IMR-90 (cell line): ENCODE measurements around the gene MLLT10. TPM values are rescaled to one million over a fixed set of nuclear protein-coding genes. Genes with fewer than 3 reads are reported as not detected.

Experiments used
- ATAC-seq: fragments of 200-7000 bp; cut with Tn5 transposase; 2 replicates; pipeline ENCODE4 v1.9.1; 2020; ENCODE audit warnings: low read depth, mild to moderate bottlenecking, moderate library complexity
- BruUV-seq: library from RNA; stranded (reverse); fragments of 400-500 nt; replicated peaks from 2 replicates; lab custom pipeline; 2021; lab: Mats Ljungman, UMichigan
- CTCF ChIA-PET: fragments of 300-600 bp; formaldehyde crosslinking; extraction: SDS; loops from one replicate; lab custom pipeline; 2021; ENCODE audit warnings: antibody characterized with exemption; lab: Yijun Ruan, JAX
- POLR2A ChIA-PET: fragments of 300-600 bp; sonication (Branson Sonifier 250); formaldehyde crosslinking; loops from one replicate; lab custom pipeline; 2022; ENCODE audit warnings: antibody characterized with exemption; ENCODE audit not compliant: unreplicated experiment; lab: Charles Lee
- DNase-seq: peaks from one replicate; pipeline ENCODE4 v3.0.0; 2013
- H2AFZ ChIP-seq: replicated peaks from 2 replicates; pipeline ENCODE3; 2013; ENCODE audit warnings: low read length, mild to moderate bottlenecking; ENCODE audit not compliant: poor library complexity
- H2AK5ac ChIP-seq: 2 replicates; pipeline ENCODE4 v1.6.1; 2013; ENCODE audit warnings: low read depth, low read length, inconsistent platforms
- H2AK9ac ChIP-seq: replicated peaks from 2 replicates; pipeline ENCODE3; 2013; ENCODE audit warnings: mild to moderate bottlenecking, low read depth, low read length, moderate library complexity; ENCODE audit not compliant: poor library complexity
- H2BK120ac ChIP-seq: 2 replicates; pipeline ENCODE4 v1.6.1; 2013; ENCODE audit warnings: low read depth, low read length, inconsistent platforms
- H2BK15ac ChIP-seq: 3 replicates; pipeline ENCODE4 v1.6.1; 2013; ENCODE audit warnings: low read depth, low read length, inconsistent platforms
- H2BK20ac ChIP-seq: 2 replicates; pipeline ENCODE4 v1.6.1; 2013; ENCODE audit warnings: low read depth, mild to moderate bottlenecking, inconsistent platforms, low read length, moderate library complexity
- H2BK5ac ChIP-seq: 2 replicates; pipeline ENCODE4 v1.6.1; 2013; ENCODE audit warnings: mild to moderate bottlenecking, low read depth, low read length, inconsistent platforms; ENCODE audit not compliant: poor library complexity, severe bottlenecking
- H3K14ac ChIP-seq: replicated peaks from 2 replicates; pipeline ENCODE4 v1.6.1; 2013; ENCODE audit warnings: low read depth, low read length, inconsistent platforms
- H3K18ac ChIP-seq: 2 replicates; pipeline ENCODE4 v1.6.1; 2013; ENCODE audit warnings: low read depth, low read length, control low read depth
- H3K23ac ChIP-seq: 2 replicates; pipeline ENCODE4 v1.6.1; 2013; ENCODE audit warnings: low read depth, low read length, inconsistent platforms
- H3K27ac ChIP-seq: 2 replicates; pipeline ENCODE4 v1.5.1; 2013; ENCODE audit warnings: mild to moderate bottlenecking, control low read depth, low read length; ENCODE audit not compliant: insufficient read depth
- H3K27me3 ChIP-seq: 2 replicates; pipeline ENCODE4 v1.6.1; 2013; ENCODE audit warnings: low read length; ENCODE audit not compliant: control insufficient read depth, insufficient read depth
- H3K36me3 ChIP-seq: 2 replicates; pipeline ENCODE4 v1.6.1; 2013; ENCODE audit warnings: low read length, mixed read lengths; ENCODE audit not compliant: control insufficient read depth, insufficient read depth
- H3K4ac ChIP-seq: 2 replicates; pipeline ENCODE4 v1.6.1; 2013; ENCODE audit warnings: low read depth, low read length, inconsistent platforms
- H3K4me1 ChIP-seq: 2 replicates; pipeline ENCODE4 v1.6.1; 2013; ENCODE audit warnings: low read length, mixed read lengths; ENCODE audit not compliant: control insufficient read depth, insufficient read depth
- H3K4me2 ChIP-seq: 2 replicates; pipeline ENCODE4 v1.6.1; 2013; ENCODE audit warnings: low read depth, mild to moderate bottlenecking, control low read depth, low read length, moderate library complexity
- H3K4me3 ChIP-seq: 2 replicates; pipeline ENCODE4 v1.5.1; 2013; ENCODE audit warnings: low read depth, mild to moderate bottlenecking, control low read depth, low read length, moderate library complexity; ENCODE audit not compliant: insufficient read depth
- H3K56ac ChIP-seq: 2 replicates; pipeline ENCODE4 v1.6.1; 2013; ENCODE audit warnings: low read length, inconsistent platforms; ENCODE audit not compliant: insufficient read depth; ENCODE audit errors: extremely low read depth
- H3K79me1 ChIP-seq, 2 experiments: 2 replicates each; pipeline ENCODE4 v1.6.1; 2013; ENCODE audit warnings: low read length in 2 of 2, inconsistent platforms in 1 of 2, low read depth in 1 of 2
- H3K9ac ChIP-seq: 2 replicates; pipeline ENCODE4 v1.6.1; 2013; ENCODE audit warnings: low read depth, low read length, control low read depth
- H3K9me1 ChIP-seq: 2 replicates; pipeline ENCODE4 v1.6.1; 2013; ENCODE audit warnings: low read length, inconsistent platforms; ENCODE audit not compliant: insufficient read depth
- H3K9me3 ChIP-seq: 2 replicates; pipeline ENCODE4 v1.6.1; 2013; ENCODE audit warnings: low read length; ENCODE audit not compliant: control insufficient read depth, insufficient read depth
- H4K20me1 ChIP-seq: 2 replicates; pipeline ENCODE4 v1.6.1; 2013; ENCODE audit warnings: low read length, inconsistent platforms; ENCODE audit not compliant: insufficient read depth
- H4K5ac ChIP-seq: 2 replicates; pipeline ENCODE4 v1.6.1; 2013; ENCODE audit warnings: mild to moderate bottlenecking, low read depth, low read length, control low read depth
- H4K8ac ChIP-seq, 2 experiments: 2 replicates each; pipeline ENCODE4 v1.6.1; 2013; ENCODE audit warnings: low read depth in 2 of 2, low read length in 2 of 2, control low read depth in 1 of 2, inconsistent platforms in 1 of 2
- H4K91ac ChIP-seq: 2 replicates; pipeline ENCODE4 v1.6.1; 2013; ENCODE audit warnings: low read depth, low read length, inconsistent platforms; ENCODE audit not compliant: insufficient read depth
- CEBPB ChIP-seq: IDR thresholded peaks from 2 replicates; pipeline ENCODE4 v1.6.1; 2012; ENCODE audit warnings: low read depth, low read length, improper control_type of control experiment
- MAZ ChIP-seq: IDR thresholded peaks from 2 replicates; pipeline ENCODE4 v1.6.1; 2012; ENCODE audit warnings: low read depth, mild to moderate bottlenecking, low read length, improper control_type of control experiment, moderate library complexity, borderline replicate concordance
- SMC3 ChIP-seq: fragments of 150-350 bp; IDR thresholded peaks from 2 replicates; pipeline ENCODE4 v1.6.1; 2016; ENCODE audit warnings: low read depth, mild to moderate bottlenecking, antibody characterized with exemption, low read length, moderate library complexity
- WGBS, 2 experiments: methylation state at CpG; one replicate each; pipeline versions ENCODE4 v1.1.5 to v1.1.7; 2013; ENCODE audit warnings: missing lambda C conversion rate in 2 of 2; ENCODE audit not compliant: insufficient read length in 1 of 2; ENCODE audit errors: extremely low coverage in 2 of 2; 5-methylcytosine and 5-hydroxymethylcytosine counted together
- dilution Hi-C: fragments of 300-500 bp; cut with HindIII; formaldehyde crosslinking; loops from one replicate; pipeline ENCODE4 v1.14.3; 2018; ENCODE audit warnings: low sequenced_read_pairs; ENCODE audit not compliant: unreplicated experiment
- in situ Hi-C: fragments of 300-500 bp; cut with MboI; formaldehyde crosslinking; loops from 3 replicates; pipeline ENCODE4 v1.14.3; 2019; ENCODE audit warnings: low sequenced_read_pairs, inconsistent platforms, mixed read lengths
- intact Hi-C: fragments of 100-400 bp; cut with micrococcal nuclease; formaldehyde crosslinking; loops from 2 replicates; pipeline ENCODE4 v1.10.0; 2022
- polyA plus RNA-seq, 3 experiments: library from polyadenylated mRNA; depleted of rRNA; stranded (reverse); fragments of >200 nt; gene quantifications; 2 replicates each; pipeline ENCODE4 v1.2.3, GENCODE V29; 2012; ENCODE audit warnings: low replicate concordance in 1 of 3
- total RNA-seq: library from RNA; depleted of rRNA; stranded (reverse); fragments of >200 nt; gene quantifications from 2 replicates; pipeline ENCODE4 v1.2.3, GENCODE V29; 2012
- TF ChIP-seq, protein P1 (sequence below): fragments of 150-350 bp; IDR thresholded peaks from 2 replicates; pipeline ENCODE4 v1.6.1; 2017; ENCODE audit warnings: mild to moderate bottlenecking, antibody characterized with exemption, low read length, low read depth

The MLLT10 gene
- total and polyA plus RNA-seq, 2 of the 4 experiments (the other 2 are of a cell fraction): 22.5 to 29.0 TPM

DNA sequence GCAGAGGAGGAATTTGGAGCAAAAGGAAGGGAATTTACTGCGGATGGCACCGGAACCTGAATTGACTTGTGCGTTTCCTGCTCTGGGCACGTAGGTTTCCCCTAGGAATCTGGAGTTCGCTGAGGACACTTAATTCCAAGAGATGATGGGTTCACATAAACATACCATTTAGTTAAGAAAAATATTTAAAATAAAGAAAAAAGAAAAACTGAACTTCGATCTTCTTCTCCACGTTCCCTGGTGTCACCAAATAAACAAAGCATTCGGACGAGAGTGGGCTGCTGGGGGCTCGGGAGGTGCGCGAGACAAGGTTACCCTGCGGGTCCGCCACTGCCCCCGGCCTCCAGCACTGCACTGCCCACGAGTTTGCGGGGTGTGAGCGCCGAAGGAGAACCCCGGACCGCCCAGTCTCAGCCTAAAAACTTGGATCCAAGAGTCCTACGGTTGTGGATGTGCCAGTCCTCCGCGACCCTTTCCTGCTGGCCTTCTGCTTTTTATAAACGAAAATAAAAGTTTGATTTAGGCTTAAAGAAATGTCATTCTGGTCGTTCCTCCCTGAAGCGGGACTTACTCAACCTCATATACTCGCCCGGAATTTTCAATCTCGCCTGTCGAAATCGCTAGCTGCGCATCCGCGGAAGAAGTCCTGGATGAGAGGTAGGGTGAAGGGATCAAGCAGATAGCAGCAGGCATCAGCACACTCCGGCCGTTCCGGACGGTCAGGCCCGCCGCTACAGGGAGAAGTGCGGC is 38.9 kb upstream of the MLLT10 start:
- Histone ChIP-seq H3K9ac (peak overlapping the region; percentile 78), H3K14ac (peak overlapping the region; percentile 70; the same call in 1 of the 2 replicates), H4K8ac (peak overlapping the region in 1 of 2 experiments; percentile 25; a peak in 1 of 4 replicates), H2AFZ (peak overlapping the region; percentile 95), H2AK5ac (no peak overlapping the region), H3K27ac (peak overlapping the region; percentile 48; the same call in 1 of the 2 replicates), H3K9me1 (no peaks in the 10 kb centered on the region), H3K79me1 (no peaks in the 10 kb centered on the region), H3K56ac (no peak overlapping the region; the same call in 1 of the 2 replicates), H3K4me1 (peaks cover 3% of the 10 kb centered on the region; the same call in 1 of the 2 replicates), H2BK5ac (peak overlapping the region; percentile 31), H3K9me3 (no peaks in the 10 kb centered on the region), H3K4me3 (peak overlapping the region; percentile 91), H3K18ac (peak overlapping the region; percentile 30), H3K4me2 (peak overlapping the region; percentile 95), H2BK120ac (no peak overlapping the region), H2BK20ac (no peak overlapping the region), H4K91ac (peak overlapping the region; percentile 43; the same call in 1 of the 2 replicates), H3K36me3 (no peaks in the 10 kb centered on the region), H2BK15ac (no peak overlapping the region), H4K5ac (no peak overlapping the region), H4K20me1 (no peaks in the 10 kb centered on the region), H3K4ac (peak overlapping the region; percentile 49; the same call in 1 of the 2 replicates), H3K27me3 (peaks cover 5% of the 10 kb centered on the region), H2AK9ac (peak overlapping the region; percentile 81), H3K23ac (no peak overlapping the region; the same call in 1 of the 2 replicates)
- ChIA-PET POLR2A (no interaction called here), CTCF (interaction anchor here (0.8 to 2.3 kb wide), 7 partner anchors 9 to 237 kb away, joined by 3 to 19 read pairs (median 5); no protein-coding TSS in a partner anchor)
- intact Hi-C loops: loop anchor here (1.0 to 5.0 kb wide), 7 partner anchors 217 to 822 kb away; partner anchors contain the start of genes COMMD3 and DNAJC1
- dilution Hi-C loops: no loop called here
- in situ Hi-C loops: loop anchor here (5.0 to 25.0 kb wide), 5 partner anchors 42 to 1492 kb away; no protein-coding TSS in a partner anchor
- peak; percentile 1 for ATAC-seq
- WGBS, 2 experiments: 0% methylated on average over 7 of the region's 42 CpGs; no CpG with 5 or more reads in 1 of the 2 experiments
- no TSS peak for BruUV-seq
- no peak for TF ChIP-seq SMC3
- no peak for TF ChIP-seq MAZ
- TF ChIP-seq, protein P1, sequence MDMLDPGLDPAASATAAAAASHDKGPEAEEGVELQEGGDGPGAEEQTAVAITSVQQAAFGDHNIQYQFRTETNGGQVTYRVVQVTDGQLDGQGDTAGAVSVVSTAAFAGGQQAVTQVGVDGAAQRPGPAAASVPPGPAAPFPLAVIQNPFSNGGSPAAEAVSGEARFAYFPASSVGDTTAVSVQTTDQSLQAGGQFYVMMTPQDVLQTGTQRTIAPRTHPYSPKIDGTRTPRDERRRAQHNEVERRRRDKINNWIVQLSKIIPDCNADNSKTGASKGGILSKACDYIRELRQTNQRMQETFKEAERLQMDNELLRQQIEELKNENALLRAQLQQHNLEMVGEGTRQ: no peak
- TF ChIP-seq CEBPB: no peak
- DNase-seq: peak; percentile 26
